Brain microvascular endothelial cell (primary cell): Measurements from ENCODE around the gene CEP350.

Source experiments
- DNase-seq: peaks from one replicate; pipeline ENCODE4 v3.0.0-alpha.2; 2020
- H3K27ac ChIP-seq: fragments of 250-450 bp; sonication (Bioruptor Pico); 2 replicates; pipeline ENCODE4 v1.5.1; 2020; ENCODE audit warnings: mild to moderate bottlenecking, moderate library complexity
- H3K27me3 ChIP-seq: fragments of 250-450 bp; sonication (Bioruptor Pico); replicated peaks from 2 replicates; pipeline ENCODE4 v1.5.1; 2020; ENCODE audit warnings: mild to moderate bottlenecking
- H3K36me3 ChIP-seq: fragments of 250-450 bp; sonication (Bioruptor Pico); replicated peaks from 2 replicates; pipeline ENCODE4 v1.5.1; 2020; ENCODE audit warnings: mild to moderate bottlenecking
- H3K4me3 ChIP-seq: 2 replicates; pipeline ENCODE4 v1.5.1; 2011; ENCODE audit warnings: low read depth, mild to moderate bottlenecking, control low read depth, low read length, moderate library complexity
- in situ Hi-C: cut with HindIII; loops from 2 replicates; pipeline ENCODE4 v1.10.0; 2017; ENCODE audit warnings: low sequenced_read_pairs, low pct_ligation_motif_present
- TF ChIP-seq, protein P1 (sequence below): IDR thresholded peaks from 2 replicates; pipeline ENCODE4 v1.5.1; 2011; ENCODE audit warnings: low read depth, mild to moderate bottlenecking, moderate library complexity, low read length, control low read depth, inconsistent platforms; ENCODE audit errors: missing control alignments

CEP350 gene

DNA sequence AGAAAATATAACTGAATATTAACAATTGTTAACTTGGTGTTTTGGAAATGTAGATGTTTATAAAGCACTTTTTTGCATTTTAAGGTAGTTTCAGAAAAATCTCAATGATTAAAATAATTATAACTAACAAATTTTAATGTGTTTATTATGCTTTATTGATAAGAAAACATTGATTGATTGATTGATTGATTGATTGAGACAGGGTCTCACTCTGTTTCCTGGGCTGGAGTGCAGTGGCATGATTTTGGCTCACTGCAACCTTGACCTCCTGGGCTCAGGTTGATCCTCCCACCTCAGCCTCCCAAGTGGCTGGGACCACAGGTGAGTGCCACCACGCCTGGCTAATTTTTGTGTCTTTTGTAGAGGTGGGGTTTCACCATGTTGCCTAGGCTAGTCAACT lies 106.4 kb downstream of the CEP350 start:
- Histone ChIP-seq H3K27me3 (no peaks in the 10 kb centered on the region), H3K4me3 (no peak overlapping the region), H3K27ac (no peak overlapping the region), H3K36me3 (peaks cover 13% of the 10 kb centered on the region)
- TF ChIP-seq, protein P1, sequence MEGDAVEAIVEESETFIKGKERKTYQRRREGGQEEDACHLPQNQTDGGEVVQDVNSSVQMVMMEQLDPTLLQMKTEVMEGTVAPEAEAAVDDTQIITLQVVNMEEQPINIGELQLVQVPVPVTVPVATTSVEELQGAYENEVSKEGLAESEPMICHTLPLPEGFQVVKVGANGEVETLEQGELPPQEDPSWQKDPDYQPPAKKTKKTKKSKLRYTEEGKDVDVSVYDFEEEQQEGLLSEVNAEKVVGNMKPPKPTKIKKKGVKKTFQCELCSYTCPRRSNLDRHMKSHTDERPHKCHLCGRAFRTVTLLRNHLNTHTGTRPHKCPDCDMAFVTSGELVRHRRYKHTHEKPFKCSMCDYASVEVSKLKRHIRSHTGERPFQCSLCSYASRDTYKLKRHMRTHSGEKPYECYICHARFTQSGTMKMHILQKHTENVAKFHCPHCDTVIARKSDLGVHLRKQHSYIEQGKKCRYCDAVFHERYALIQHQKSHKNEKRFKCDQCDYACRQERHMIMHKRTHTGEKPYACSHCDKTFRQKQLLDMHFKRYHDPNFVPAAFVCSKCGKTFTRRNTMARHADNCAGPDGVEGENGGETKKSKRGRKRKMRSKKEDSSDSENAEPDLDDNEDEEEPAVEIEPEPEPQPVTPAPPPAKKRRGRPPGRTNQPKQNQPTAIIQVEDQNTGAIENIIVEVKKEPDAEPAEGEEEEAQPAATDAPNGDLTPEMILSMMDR, result no peak
- in situ Hi-C loops, result no loop called here
- DNase-seq, result no peak

DNA sequence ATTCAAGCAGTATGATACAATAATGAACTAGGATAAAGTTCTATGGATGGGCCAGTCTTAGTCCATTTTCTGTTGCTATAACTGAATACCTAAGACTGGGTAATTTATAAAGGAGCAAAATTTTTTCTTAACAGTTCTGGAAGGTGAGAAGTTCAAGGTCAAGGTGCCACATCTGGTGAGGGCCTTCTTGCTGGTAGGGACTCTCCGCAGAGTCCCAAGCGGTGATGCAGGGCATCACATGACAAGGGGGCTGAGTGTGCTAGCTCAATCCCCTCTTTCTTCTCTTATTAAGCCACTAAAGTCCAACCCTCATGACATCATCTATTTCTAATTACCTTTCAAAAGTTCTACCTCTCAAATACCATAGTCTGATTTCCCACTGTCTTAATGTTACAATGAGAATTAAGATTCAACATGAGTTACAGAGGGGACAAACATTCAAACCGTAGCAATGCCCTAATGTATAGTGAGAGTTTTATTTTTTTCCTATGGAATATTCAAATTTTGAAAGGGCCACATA lies 107.9 kb downstream of the CEP350 start:
- Histone ChIP-seq H3K4me3 (no peak overlapping the region), H3K27ac (no peak overlapping the region), H3K27me3 (no peaks in the 10 kb centered on the region), H3K36me3 (peaks cover 10% of the 10 kb centered on the region)
- TF ChIP-seq, protein P1, result no peak
- DNase-seq, result no peak
- in situ Hi-C loops, result no loop called here

DNA sequence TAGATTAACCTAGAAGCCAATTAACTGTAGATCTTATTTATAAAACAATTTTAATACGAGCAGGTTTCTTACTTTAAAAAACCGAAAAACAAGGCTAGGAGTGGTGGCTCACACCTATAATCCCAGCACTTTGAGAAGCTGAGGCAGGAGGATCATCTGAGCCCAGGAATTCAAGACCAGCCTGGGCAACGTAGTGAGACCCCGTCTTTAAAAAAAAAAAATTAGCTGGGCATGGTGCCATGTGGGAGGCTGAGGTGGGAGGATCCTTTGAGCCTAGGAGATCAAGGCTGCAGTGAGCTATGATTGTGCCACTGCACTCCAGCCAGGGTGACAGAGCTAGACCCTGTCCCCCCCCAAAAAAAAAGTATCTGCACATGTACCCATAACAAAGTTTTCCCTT lies 110.8 kb downstream of the CEP350 start:
- in situ Hi-C loops, result no loop called here
- TF ChIP-seq, protein P1, result no peak
- no peak for DNase-seq
- no peaks in the 10 kb centered on the region for H3K27me3 ChIP-seq
- peaks cover 12% of the 10 kb centered on the region for H3K36me3 ChIP-seq
- no peak overlapping the region for H3K4me3 ChIP-seq
- no peak overlapping the region for H3K27ac ChIP-seq

DNA sequence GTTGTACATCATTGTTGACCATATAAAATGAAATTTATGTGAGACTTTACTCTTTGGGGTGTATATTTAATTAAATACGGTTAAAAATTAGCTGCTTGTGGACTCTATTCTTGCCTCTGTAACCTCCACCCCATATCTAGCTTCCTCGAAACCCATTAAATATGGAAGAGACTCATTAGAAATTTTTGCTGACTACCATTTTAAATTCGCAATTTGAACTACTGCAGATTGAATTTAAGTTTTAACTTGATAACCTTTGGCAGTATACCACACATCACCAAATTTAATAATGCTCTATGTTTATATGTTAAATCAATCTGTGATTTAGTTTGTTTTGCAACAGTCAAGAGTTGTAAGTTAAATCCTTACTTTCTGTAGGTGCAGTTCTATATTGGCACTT lies 111.5 kb downstream of the CEP350 start:
- Histone ChIP-seq H3K4me3 (no peak overlapping the region), H3K27ac (no peak overlapping the region), H3K27me3 (no peaks in the 10 kb centered on the region), H3K36me3 (peaks cover 13% of the 10 kb centered on the region)
- no peak for DNase-seq
- TF ChIP-seq, protein P1, result no peak
- in situ Hi-C loops, result no loop called here

DNA sequence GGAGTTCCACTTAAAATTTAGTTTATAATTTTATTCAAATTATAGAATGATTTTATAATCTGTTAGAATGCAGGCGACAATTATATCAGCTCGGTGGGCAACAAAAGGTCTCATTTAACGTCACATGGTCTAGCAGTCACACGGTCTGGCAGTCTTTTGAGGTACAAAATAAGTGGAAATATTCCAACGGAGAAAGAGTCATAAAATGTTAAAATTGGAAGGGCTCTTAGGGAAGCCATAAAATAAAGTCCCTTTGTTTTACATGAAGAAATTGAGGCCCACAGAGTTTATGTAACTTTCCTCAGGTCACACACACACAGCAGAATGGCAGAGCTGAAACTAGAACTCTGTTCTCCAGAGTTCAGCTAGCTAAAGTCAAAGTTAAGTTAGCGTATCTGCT lies 115.7 kb downstream of the CEP350 start:
- DNase-seq, result no peak
- no peaks in the 10 kb centered on the region for H3K27me3 ChIP-seq
- H3K4me3 ChIP-seq, result no peak overlapping the region
- TF ChIP-seq, protein P1, result no peak
- in situ Hi-C loops, result no loop called here
- H3K27ac ChIP-seq, result no peak overlapping the region
- peaks cover 5% of the 10 kb centered on the region for H3K36me3 ChIP-seq

DNA sequence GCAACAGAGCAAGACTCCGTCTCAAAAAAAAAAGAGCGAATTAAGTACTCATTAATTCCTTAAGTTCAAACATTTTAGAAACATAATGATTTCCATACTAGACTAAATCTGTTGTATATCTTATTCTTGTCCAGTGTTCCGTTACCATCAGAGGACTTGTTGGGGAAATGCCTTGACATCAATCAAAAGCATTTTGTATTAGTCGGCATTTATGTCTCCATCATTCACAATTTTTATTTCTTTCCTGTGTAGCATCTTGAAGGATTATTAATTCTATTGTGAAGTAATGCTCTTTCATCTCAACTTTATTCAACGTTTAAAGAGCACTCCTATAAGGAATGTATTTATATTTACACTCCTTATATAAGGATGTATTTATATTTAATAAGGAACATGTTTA lies 117.1 kb downstream of the CEP350 start:
- no peaks in the 10 kb centered on the region for H3K27me3 ChIP-seq
- in situ Hi-C loops, result no loop called here
- DNase-seq, result no peak
- TF ChIP-seq, protein P1, result no peak
- no peak overlapping the region for H3K4me3 ChIP-seq
- peaks cover 12% of the 10 kb centered on the region for H3K36me3 ChIP-seq
- no peak overlapping the region for H3K27ac ChIP-seq
